RCC 7860 (cell line): ENCODE data around the gene AHCYL2.
"Not testable (repeated sequence)": the region's sequence is repeated elsewhere in the genome, so short reads cannot be mapped to it uniquely, and the experiment has no call there.

Source experiments
- DNase-seq: peaks from one replicate; pipeline ENCODE4 v3.0.0-alpha.2; 2015; ENCODE audit warnings: low spot score
- FAIRE-seq: peaks from 2 replicates; lab custom pipeline; 2012; peaks lifted over from hg19 to GRCh38; lab: Jason Lieb, UNC

The AHCYL2 gene

DNA sequence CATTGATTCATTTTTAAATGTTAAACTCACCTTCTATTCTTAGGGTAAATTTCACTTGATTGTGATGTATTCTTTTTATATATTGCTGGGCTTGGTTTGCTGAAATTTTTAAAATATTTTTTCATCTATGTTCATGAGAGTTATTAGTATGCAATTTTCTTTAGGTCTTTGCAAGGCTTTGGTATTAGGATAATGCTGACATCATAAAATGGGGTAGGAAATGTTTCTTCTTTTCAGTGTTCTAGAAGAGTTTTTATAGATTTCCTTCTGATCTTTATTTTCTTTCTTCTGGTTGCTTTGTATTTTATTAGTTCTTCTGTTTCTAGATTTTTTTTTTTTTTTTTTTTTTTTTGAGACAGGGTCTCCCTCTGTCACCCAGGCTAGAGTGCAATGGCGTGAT is 56.3 kb downstream of the AHCYL2 start:
- no peak for FAIRE-seq
- DNase-seq = no peak

DNA sequence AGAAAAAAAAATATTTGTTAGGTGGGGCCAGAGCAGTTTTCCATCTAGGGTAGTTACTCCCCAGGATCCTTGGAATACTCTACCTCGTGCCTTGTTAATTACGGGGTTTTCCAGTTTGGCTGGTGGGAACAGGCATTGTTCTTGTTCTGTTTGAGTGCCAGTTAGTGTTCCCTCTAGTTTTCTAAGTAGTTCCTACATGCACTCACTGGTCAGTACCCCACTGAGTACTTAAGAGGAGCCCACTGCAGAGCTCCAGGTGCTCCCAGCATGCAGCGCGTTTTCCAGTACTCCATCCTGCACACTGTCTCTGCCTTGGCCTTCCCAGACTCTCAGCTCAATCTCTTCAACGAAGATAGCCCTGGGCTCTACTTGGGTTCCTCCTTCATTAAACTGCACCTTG is 58.0 kb downstream of the AHCYL2 start:
- no peak for FAIRE-seq
- no peak for DNase-seq

DNA sequence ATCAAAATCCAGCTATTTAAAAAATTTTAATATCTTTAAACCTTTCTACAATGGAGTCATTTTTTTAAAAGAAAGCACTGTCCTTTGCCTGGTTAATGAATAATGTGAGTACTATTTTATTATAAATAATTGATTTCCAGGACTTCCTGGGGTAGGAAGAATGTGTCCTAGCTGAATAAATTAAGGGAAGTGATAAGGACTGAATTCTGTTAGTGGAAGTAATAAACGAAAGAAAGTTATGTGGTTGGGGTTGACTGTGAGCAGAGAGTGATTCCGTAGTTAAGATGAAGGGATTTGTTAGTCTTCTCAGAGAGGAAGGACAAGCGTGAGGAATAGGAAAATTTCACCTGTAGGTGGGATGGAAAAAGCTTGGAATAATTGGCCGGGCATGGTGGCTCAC is 59.1 kb downstream of the AHCYL2 start:
- DNase-seq (no peak), FAIRE-seq (peak; percentile 17)

DNA sequence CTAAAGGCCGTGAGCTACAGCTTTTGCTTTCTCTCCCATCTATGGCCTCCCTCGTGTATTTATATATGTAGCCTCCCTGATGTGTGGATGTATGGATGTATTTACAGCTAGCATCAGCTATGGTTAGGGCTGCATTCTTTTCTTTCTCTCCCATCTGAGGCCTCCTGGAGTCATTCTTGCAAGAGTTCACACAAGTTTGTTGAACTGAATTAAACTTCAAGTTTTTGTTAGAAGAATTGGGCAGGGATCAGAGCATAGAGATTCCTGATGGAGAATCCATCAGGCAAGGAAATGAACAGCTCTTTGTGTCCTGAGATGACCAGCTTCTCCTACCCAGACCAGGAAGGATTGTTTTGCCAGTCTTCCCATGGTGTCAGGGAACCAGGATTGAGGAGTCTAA is 60.3 kb downstream of the AHCYL2 start:
- DNase-seq (no peak), FAIRE-seq (no peak)

DNA sequence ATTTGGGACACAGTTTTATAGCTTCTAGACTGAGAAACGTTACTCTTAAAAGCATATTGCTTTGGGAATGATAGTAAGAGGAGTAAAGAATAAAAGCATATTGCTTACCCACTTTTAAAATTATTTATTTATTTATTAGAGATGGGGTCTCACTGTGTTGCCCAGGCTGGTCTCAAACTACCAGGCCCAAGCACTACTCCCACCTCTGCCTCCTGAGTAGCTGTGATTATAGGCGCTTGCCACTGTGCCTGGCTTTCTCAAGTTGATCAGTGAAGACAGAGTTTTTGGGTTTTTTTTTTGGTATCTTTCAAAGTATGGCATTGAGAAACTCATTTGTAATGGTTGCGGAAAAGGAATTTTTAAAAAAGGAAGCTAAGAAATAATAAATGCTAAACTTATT is 68.0 kb downstream of the AHCYL2 start:
- FAIRE-seq (no peak), DNase-seq (no peak)

DNA sequence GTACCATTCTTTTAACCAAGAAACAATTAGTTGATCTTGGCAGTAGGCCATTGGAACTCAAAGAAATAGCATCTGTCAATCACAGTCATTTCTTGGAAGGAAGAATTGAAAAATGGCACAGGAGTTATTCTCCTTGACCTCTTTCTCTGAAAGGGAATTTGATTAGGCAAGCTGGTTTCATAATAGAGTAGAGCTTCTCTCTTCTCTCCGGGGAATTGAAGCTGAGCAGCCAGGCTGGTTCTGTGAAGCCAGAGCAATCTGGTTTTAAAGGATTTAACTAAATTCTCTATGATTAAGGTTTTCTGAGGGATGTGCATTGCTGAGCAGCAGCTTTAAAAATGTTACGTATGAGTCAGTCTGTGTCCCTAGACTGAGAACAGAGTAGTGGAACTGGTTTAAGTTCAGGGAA is 70.2 kb downstream of the AHCYL2 start:
- FAIRE-seq (no peak), DNase-seq (no peak)

DNA sequence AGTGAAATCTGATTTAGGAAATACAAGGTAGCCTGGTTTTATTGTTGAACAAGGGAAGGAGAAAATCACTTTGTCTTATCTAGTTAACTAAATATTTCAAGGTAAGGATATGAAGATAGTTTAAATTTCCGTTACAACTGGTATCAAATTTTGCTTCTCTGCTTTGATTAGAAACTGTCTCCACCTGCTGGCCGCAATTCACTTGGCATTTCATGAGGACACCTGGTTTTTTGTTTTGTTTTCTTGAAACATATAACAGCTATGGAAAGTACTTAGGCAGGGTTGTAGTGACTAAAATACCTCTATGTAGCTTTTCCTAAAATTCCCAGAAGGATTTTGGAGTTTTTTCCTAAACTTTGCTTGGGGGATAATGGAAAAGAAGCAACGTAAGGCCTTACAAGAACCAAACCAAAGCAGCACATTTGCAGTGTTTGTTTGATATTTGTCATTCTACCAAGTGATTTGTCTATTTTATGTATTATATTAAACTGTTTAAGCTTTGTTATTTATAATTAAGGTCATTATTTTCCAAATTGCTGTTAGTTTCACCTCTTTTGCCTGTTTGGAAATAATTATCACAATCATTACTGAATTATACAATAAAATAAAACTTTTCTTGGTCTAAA is 73.6 kb downstream of the AHCYL2 start:
- DNase-seq (no peak), FAIRE-seq (peak; percentile 83)

DNA sequence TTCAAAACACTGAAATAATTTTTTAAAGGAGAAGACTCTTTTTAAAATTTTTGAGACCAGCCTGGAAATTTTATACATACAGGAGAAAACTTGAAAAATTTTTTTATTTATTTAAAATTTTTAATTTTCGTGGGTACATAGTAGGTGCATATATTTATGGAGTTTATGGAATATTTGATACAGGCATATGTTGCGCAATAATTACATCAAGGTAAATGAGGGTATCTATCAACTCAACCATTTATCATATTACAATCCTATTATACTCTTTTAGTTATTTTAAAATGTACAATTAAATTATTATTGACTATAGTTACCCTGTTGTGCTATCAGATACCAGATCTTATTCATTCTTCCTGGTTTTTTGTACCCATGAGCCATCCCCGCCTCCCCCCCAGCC is 75.1 kb downstream of the AHCYL2 start:
- no peak for DNase-seq
- FAIRE-seq = no peak

DNA sequence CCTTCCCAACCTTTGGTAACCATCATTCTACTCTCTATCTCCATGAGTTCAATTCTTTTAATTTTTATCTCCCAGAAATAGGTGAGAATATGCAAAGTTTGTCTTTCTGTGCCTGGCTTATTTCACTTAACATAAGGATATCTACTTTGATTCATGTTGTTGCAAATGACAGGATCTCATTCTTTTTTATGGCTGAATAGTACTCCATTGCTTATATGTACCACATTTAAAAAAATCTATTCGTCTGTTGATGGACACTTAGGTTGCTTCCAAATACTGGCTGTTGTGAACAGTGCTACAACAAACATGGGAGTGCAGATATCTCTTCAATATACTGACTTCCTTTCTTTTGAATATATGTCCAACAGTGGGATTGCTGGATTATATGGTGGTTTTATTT is 75.5 kb downstream of the AHCYL2 start:
- not testable (repeated sequence) for DNase-seq, FAIRE-seq

DNA sequence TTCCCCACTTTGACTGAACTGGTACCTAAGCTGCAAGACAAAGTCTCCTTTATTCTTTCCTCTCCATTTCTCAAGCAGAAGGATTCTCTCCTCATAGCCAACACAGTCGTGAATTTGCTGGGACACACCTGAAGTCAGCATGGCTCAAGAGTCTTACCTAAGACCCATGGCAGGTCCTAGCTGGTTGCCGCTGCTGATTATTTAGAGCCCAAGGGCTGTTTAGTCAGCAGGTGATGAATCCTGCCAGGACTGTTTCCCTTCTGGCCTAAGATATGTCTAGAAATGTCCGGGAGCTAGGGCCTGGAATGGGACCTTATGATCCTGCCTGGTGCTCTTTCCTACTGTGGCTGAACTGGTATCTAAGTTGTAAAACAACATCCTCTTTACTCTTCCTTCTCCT is 82.8 kb downstream of the AHCYL2 start:
- DNase-seq (no peak), FAIRE-seq (no peak)

DNA sequence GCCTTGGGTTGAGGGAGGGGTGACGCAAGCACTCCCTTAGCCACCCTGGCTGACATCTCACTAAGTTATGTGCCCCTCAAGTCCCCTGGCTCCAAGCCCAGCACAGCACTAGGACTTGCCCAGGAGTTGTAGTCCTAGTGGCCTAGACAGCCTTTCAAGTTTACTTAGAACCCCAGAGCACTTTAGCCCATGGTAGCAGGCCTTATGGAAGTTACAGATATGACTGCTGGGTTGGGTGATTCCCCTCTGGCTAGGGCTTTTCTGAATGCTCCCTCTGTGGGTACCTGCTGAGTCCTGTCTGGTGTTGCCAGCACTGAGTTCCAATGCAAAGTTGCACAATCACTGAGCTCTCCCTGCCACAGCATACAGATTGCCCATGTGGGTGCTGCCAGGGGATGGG is 83.2 kb downstream of the AHCYL2 start:
- no peak for FAIRE-seq
- no peak for DNase-seq

DNA sequence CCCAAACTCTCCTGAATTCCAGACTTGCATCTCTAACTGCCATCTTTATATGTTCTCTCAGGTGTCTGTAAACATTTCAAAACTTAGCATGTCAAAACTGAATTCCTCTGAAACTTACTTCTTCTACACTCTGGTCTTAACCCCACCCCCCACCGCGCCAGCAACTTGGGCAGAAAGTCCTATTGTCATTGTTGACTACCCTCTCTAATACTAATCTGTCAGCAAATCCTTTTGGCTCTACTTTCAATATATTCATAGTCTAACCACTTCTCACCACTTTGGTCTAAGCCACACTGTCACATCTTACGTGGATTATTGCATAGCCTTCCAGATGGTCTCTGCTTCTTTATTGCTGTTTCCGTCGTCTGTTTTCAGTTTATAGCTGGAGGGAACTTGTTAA is 86.6 kb downstream of the AHCYL2 start:
- FAIRE-seq (no peak), DNase-seq (no peak)

DNA sequence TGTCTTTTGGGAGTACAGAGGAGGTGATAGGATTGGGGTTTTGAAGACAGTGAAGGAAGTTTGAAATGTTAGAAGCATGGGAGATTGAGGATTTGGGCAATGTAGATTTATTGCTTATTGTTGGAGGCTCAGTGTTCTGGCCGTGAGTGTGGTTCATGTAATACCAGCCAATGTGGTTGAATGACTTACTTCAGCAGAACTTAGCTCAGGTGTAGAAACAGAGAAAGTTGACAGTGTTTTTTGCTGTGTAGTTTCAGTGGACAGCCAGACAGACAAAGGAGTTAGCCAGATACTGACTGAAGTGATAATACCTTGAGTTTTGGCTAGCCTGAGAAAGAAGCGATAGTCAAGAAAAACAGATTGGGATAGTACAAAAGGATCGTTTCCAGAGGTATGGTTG is 88.5 kb downstream of the AHCYL2 start:
- no peak for DNase-seq
- FAIRE-seq = no peak

DNA sequence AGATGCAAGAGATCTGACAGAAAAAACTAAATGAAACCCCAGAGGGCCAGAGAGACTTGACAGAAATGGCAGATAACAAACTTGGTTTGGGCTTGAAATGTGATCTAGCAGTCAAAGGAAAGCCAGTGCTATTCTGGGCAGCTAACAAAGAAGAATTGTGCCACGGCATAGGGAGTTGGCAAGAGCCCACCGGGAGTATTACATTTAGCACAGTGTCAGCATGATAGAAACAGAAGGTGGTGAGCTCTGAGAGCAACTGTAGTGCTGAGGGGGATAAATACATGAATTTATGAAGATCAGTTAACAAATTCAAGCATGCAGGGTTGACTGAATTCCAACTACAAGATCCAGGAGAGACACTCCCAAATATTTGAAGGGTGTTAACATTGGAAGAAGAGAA is 91.1 kb downstream of the AHCYL2 start:
- FAIRE-seq (no peak), DNase-seq (no peak)

DNA sequence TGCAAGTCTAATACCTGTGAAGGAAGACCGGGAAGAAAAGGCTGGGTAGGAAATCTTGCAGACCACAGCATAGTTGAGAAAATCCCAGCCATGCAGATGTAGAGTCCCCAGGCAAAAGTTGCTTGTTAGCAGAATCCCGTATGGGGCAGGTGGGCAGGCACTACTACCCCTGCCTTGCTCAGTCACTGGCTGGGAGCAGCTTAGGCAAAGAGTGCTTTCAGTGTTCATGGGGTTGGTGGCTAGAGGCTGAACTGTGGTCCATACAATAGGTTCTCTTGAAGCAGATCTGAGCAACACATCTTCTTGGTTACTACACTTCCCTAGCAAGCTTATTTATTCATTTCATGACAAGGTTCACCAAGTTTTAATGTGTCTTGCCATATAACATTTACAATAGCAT is 92.6 kb downstream of the AHCYL2 start:
- FAIRE-seq (no peak), DNase-seq (no peak)

DNA sequence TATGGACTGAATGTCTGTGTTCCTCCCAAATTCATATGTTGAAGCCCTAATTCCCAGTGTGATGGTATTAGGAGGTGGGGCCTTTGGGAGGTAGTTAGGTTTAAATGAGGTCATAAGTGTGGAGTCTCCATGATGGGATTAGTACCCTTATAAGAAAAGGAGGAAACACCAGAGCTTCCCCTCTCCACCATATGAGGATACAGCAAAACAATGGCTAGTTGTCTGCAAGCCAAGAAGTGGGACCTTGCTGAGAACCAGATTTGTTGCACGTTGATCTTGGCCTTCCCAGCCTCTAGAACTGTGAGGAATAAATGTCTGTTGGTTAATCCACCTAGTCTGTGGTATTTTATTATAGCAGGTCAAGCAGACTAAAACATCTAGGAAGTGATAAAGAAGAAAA is 102.2 kb downstream of the AHCYL2 start:
- no peak for DNase-seq
- FAIRE-seq = no peak

DNA sequence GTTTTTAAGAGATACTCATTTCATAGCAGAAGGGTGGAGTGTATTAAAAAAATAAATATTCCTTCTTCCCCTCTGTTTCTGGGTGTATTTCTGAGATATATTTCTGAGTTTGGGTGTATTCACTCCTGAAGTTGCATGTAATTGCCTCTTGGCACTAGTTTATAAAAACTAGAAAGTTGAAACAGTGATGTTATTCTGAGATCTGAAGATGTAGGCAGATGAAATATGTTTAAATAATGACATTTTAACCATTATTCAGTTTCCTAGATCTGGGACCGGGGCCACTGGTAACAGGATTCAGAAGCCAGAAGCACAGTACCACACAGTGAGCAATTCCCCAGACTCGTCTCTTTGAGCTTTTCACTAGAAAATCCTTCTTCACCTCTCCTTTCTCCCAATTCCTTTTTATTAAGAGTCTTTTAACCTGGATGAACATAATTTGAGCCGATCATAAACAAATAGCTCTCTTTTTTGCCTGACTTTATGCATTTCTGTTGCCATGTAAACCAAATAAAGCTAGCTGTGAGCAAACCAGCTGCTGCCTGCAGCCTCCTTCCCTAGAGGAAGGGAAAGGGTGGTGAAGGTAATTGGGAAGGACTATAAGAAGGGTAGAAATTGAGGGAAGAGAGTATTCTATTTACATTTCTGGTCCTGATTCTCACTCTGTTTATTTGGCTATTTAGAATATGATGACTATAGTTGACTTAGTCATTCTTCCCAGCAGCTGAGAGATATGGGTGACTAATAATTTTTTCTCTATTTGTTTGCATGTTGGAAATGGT is 107.6 kb downstream of the AHCYL2 start:
- FAIRE-seq (peak; percentile 35), DNase-seq (no peak)

DNA sequence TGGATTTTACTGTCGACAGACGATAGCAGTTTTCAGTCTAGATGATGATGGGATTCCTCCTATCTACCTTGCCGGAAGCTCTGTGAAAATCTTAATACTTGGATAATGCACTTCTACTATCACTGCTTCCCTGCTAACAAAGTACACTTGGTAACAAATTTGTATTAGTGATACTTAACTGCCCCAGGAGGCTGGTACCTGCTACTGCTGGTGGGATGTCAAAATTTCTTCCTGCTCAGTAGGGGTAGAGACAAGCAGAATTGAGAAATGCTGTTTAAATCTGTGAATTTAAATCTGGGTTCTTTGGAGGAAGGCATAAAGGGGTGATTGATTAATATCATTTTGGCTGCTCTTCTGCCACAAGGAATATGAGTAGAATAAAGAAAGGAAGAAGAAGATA is 109.6 kb downstream of the AHCYL2 start:
- DNase-seq (no peak), FAIRE-seq (no peak)

DNA sequence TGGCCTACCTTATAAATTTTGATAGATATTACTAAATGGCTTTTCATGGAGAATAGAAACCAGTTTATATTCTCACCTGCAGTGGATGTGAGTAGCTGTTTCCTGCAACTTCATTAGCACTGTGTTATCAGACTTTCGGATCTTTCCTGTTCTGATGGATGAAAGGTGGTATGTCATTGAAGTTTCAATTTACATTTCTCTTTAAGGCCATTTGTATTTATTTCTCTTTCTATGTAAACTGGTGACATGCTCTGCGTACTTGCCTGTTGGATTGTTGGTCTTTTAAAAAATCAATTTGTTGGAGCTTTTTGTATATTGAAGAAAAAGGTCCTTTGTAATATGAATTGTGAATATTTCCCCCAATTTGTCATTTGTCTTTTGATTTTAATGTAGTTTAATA is 113.6 kb downstream of the AHCYL2 start:
- no peak for FAIRE-seq
- DNase-seq = no peak

DNA sequence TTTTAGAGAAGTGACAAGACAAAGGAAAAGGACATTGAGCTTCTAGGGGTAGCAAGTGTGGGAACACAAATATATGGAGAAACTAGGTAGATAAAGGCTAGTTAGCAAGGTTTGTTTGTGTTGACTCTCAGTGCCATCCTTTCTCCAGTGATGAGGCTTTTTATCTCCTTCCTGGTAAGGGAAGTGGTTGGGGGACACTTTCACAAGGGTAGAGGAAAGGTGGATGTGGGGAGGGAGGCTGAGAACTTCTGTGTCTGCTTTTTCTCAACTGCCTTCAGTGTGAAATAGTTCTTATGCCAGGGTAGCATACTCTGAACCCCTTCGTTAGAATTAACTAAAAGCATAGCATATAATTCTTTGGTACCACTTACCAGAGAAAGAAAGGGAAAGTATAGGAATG is 116.4 kb downstream of the AHCYL2 start:
- DNase-seq = no peak
- no peak for FAIRE-seq

DNA sequence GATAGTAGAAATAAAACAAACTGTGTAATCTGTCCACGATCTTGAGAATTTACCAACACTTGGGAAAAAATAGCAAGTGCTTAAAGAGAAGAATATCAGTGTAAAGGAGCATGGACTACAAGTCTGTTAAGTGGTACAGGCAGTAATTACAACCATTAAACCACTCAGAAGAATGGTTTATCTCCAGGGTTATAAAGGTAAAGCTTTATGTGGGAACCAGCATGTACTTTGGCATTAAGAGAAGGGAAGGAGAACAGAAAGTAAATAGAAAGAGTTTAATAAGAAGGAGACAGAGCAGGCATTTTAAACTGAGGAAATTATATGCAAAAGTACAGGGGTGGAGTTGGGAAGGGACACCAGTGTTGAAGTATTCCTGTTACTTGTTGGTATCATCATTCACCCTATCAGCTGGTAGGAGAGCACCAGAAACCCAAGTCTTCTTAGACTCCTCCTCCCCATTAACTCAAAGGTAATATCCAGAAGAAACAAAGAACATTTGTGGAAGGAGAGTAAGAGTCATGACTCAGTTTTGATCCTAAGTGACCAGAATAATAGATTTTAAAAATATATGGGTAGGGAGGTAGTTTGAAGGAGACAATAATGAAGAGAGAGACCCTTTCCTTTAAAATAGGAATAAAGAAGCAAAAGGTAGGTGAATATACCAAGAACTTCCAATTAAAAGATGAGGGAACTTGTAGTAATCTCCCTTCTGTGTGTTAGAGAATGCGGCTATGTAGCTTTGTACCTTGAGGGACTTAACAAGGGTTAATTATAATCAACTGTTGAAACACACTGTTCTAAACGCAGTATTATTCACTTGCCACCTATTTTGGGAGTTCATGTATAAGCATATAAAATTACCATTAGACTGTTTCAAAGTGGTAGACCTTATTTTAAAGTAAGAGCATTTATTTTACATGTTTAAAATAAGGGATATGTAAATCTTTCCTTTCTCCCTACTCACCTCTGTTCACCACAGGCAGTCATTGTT is 117.3 kb downstream of the AHCYL2 start:
- DNase-seq = no peak
- no peak for FAIRE-seq
